ENCODE measurements around the gene DUOX2.
"Not testable (repeated sequence)": the region's sequence is repeated elsewhere in the genome, so short reads cannot be mapped to it uniquely, and the experiment has no call there.

DUOX2 gene

DNA sequence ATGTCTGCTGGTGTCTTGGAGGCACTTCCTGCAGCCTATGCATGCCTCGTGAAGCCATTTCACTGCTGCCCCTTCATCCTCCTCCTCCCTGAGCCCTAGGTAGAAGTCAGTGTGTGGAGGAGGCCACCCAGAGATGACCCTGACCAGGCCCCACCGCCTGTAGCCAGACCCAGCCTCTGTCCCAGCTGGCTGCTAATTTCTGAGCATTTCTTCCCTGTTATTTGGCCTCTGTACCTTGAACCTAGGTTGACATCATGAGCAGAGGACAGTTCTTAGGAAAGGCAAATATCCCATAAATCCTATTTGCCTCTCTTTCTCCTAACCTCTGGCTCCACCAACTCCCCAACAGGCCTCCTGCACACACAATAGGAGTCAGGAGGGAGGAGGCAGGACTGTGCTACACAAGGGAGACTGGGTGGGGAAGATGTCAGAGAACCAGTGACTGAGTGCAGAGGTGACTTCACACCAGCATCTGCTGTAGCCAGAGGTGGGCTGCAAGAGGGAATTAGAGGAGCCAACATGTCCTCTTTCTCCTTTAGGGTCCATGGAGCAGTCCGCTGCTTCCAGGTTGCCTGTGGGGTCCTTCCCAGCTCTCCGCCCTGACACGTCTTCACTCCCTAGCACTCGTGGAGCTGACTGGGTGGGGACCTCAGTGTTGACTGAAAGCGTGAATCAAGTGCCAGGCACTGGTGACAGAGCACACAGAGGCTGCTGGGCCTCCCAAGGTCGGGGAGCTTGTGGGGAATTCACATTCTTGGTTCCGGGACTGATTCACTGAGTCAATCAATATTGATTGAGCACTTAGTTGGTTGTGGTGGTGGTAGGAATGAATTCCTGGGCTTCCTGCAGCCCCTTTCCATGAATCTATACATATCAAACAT is 38.3 kb downstream of the DUOX2 start:
- not testable (repeated sequence) for DNase-seq

GRCh38 chr15:45073602-45074001 is 40.4 kb downstream of the DUOX2 start:
- DNase-seq = not testable (repeated sequence)

- DNase-seq = not testable (repeated sequence)
Measured at GRCh38 chr15:45069942-45070360, 44.0 kb downstream of the DUOX2 start.

DNA sequence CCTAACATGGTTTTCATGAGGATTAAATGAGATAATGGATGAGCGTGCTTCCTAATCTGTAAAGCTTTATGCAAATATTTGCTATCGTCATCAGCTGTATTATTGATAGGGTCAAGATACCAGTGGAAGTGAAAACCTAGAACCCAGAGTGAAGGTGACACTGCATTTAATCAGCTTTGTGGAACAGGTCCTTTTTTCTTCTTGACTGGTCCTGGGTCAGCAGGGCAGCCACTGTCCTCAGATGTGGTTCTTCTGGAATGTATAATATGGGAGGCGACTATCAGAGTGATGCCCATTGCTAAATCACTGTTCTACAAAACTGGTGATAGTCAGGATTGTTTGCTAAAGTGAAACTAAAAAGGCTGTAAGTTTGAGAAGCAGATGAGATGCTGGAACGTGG is 49.6 kb downstream of the DUOX2 start:
- no peak for DNase-seq

DNA sequence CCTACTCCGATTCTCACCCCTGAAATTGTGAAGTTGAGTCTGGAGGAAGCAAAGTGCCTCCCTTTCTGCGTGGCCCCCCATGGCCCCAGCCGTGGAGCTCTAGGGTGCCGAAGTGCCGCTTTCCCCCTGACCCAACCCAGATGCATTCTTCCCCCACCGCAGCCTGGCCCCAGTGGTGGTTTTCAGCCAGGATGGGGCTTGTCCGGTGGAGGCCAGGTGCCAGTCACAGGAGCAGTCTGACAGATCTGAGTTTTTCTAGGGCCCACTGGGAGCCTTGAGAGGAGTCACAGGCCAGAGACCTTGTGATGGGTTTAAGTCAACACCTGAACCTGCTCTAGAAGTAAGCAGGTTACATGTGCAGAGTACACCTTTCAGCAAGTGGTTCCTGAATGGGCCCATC is 51.7 kb downstream of the DUOX2 start:
- not testable (repeated sequence) for DNase-seq

- not testable (repeated sequence) for DNase-seq
Measured at GRCh38 chr15:45058690-45059675, 55.0 kb downstream of the DUOX2 start.

DNA sequence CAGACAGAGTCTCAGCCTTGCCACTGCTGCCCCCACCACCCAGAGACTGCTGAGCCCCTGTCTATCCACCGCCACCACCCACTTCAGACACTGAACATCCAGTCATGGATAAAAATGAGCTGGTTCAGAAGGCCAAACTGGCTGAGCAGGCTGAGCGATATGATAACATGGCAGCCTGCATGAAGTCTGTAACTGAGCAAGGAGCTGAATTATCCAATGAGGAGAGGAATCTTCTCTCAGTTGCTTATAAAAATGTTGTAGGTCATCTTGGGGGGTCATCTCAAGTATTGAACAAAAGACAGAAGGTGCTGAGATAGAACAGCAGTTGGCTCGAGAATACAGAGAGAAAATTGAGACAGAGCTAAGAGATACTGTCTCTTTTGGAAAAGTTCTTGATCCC is 61.3 kb downstream of the DUOX2 start:
- DNase-seq = not testable (repeated sequence)

DNA sequence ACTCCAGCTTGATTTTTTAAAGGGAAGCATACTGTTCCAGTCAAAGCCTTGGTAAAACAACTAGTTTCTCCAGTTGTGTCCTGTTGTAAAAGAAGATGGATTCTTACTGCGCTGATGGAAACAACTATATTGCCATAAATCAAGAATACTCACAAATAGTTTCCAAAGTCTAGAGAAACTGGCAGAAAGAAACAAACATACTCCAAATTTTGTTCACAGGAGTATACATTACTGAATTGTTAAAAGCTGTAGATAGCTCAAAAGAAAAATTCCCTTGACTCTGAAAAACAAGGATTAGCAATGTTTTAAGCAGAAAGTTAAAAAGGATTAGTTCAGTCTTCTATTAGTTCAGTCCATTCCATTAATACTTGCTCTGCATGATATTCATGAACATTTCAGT is 63.4 kb downstream of the DUOX2 start:
- no peak for DNase-seq

GRCh38 chr15:45048794-45049631 is 65.0 kb downstream of the DUOX2 start:
- DNase-seq = peak in 4 of 51 donors; percentile 5 to 12 (median 7)

DNA sequence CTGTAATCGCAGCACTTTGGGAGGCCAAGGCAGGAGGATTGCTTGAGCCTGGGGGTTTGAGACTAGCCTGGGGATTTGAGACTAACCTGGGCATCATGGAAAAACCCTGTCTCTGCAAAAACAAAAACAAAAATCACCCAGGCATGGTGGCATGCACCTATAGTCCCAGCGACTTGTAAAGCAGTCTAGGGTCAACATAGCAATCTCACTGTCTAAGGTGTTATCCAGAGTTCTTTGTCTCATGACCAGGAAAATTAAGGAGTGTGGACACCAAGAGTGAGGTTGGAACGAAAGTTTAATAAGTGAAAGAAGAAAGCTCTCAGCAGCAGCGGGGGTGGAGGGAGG is 65.6 kb downstream of the DUOX2 start:
- not testable (repeated sequence) for DNase-seq

DNA sequence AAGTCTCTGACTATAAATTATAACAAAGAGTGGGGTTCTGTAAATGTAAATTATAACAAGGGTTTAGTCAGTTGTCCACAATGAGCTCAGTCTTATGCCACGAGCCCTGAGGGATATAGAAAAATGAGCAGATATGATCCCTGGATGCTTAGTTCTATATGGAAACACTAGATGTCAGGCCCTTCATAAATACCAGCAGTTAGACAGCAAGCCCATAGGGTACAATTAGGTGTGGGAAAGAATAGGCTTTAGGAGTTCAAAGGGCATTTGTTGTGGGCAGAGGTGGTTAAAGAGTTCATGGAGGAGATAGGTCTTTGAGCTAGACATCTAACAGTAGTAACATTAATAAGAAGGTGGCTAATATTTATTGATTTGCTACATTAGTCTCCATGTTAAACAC is 69.7 kb downstream of the DUOX2 start:
- DNase-seq = not testable (repeated sequence)

DNA sequence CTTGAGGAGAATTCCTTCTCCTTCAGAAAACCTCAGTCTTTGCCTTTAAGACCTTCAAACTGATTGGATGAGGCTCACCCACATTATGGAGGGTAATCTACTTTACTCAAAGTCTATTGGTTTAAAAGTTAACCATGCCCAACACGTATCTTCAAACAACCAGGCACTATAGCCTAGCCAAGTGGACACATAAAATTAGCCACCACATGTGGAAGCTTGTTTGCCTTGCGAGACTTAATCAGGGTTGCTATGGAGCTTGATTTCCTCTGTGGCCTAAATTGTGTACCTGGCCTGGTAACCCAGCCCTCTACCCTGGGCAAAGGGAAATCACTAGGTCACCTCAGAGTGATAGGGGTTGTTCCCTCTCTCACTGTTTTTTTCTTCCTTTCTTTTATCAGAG is 71.1 kb downstream of the DUOX2 start:
- not testable (repeated sequence) for DNase-seq

Measured in hypothalamus (tissue), 51 donors.